GM18508 (cell line): ENCODE data around the gene FOSL1.

Source experiments
- ATAC-seq: cut with Tn5 transposase; IDR thresholded peaks from one replicate; pipeline ENCODE4 v1.9.1; 2021; ENCODE audit warnings: moderate number of reproducible peaks; ENCODE audit not compliant: insufficient read depth, unreplicated experiment

The FOSL1 gene

GRCh38 chr11:65883058-65883761 is 17.0 kb downstream of the FOSL1 start:
- ATAC-seq: no peak

GRCh38 chr11:65882120-65883057 is 17.8 kb downstream of the FOSL1 start:
- ATAC-seq: no peak

GRCh38 chr11:65880844-65881421 is 19.3 kb downstream of the FOSL1 start:
- no peak for ATAC-seq

- ATAC-seq: no peak
These were observed 20.2 kb downstream of the FOSL1 start for GRCh38 chr11:65880027-65880426.

GRCh38 chr11:65879617-65880016 is 20.6 kb downstream of the FOSL1 start, which contains the start of gene CTSW:
Gene CTSW (plus strand): TSS chr11:65879837. CDS start chr11:65879855, 18 bp downstream.
- ATAC-seq: no peak

GRCh38 chr11:65873318-65874156 is 26.7 kb downstream of the FOSL1 start:
- no peak for ATAC-seq

GRCh38 chr11:65872586-65873317 is 27.4 kb downstream of the FOSL1 start, which contains the start of gene EFEMP2:
Gene EFEMP2 (minus strand): TSS chr11:65872800. CDS start chr11:65872354, 446 bp downstream.
- no peak for ATAC-seq

- ATAC-seq: no peak
These were observed 28.2 kb downstream of the FOSL1 start for GRCh38 chr11:65871811-65872548.

- ATAC-seq: no peak
These were observed 29.2 kb downstream of the FOSL1 start for GRCh38 chr11:65870706-65871681.

GRCh38 chr11:65870307-65870658 is 29.9 kb downstream of the FOSL1 start:
- ATAC-seq: no peak

- ATAC-seq: no peak
These were observed 30.4 kb downstream of the FOSL1 start for GRCh38 chr11:65869643-65870306.

GRCh38 chr11:65868907-65869306 is 31.3 kb downstream of the FOSL1 start:
- no peak for ATAC-seq

GRCh38 chr11:65868076-65868667 is 32.0 kb downstream of the FOSL1 start:
- ATAC-seq: no peak

GRCh38 chr11:65867284-65868071 is 32.7 kb downstream of the FOSL1 start:
- ATAC-seq: no peak

- ATAC-seq: no peak
These were observed 33.5 kb downstream of the FOSL1 start for GRCh38 chr11:65866509-65867283.
